Activated CD8-positive, alpha-beta memory T cell treated with anti-CD3 and anti-CD28 coated beads, Interleukin-2, amount 50 U/mL, for 1 hour (primary cell): ENCODE results near the gene TADA2A.
"Not testable (repeated sequence)": the region's sequence is repeated elsewhere in the genome, so short reads cannot be mapped to it uniquely, and the experiment has no call there.

Source experiments
- DNase-seq: peaks from one replicate; pipeline ENCODE4 v3.0.0-alpha.2; 2020; ENCODE audit errors: extremely low read depth

Gene TADA2A

GRCh38 chr17:37490638-37491614, 84.2 kb downstream of the TADA2A start:
- no peak for DNase-seq

- no peak for DNase-seq
Observed at GRCh38 chr17:37492167-37492566, 85.5 kb downstream of the TADA2A start.

DNA sequence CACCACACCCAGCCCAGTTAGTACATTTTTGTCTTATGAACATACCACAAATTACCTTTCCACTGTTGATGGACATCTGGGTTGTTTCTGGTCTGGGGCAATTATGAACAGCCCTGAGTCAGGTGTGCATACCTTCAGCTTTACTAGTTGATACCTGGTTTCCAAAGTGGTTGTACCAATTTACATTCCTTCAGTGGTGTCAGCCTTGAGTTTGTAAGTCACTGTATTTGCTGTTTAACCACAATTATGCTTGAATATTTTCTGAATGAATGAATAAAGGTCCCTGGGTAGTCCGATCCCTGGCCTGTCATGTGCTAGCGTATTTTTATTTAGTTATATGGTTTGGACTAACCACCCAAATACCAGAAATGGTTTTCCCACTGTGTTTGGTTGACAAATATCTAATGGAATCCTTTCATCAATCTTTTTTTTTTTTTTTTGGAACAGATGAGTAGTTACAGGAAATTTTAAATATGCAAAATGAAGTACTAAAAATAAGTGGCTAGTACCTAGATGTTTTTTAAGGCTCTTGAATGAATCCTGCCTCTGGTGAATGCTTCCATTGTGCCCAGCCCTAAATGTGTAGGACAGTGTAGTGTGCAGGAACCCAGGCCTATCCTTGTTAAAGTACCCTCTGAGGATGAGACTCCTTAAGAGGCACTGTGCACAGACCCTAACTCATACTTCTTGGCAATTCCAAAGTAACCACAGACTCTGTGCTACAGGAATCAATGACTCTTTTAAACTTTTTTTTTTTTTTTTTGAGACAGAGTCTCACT, 86.8 kb downstream of the TADA2A start:
- no peak for DNase-seq

GRCh38 chr17:37494401-37494831, 87.7 kb downstream of the TADA2A start:
- DNase-seq: no peak

DNA sequence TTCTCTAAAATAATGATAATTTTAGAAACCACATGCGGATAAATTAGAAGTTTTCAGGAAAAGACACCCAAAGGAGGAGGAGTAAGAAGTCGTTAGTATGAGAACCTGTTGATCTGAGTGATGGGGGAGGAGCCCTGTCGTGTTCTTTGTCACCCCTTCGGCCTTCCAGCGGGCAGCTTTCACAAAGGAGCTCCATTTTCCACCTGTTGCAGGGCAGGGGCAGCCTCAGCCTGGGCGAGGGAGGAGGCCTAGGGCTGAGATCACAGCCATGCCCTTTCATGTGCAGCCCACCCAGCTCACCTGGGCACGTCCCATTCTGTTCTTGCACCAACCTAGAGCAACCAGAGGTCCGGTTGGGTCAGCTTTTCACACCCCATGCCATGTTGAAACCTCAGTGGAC, 88.3 kb downstream of the TADA2A start:
- no peak for DNase-seq

GRCh38 chr17:37500378-37500777, 93.7 kb downstream of the TADA2A start:
- no peak for DNase-seq

- DNase-seq: no peak
Observed at GRCh38 chr17:37502009-37502936, 95.6 kb downstream of the TADA2A start.

GRCh38 chr17:37503148-37503547, 96.5 kb downstream of the TADA2A start:
- DNase-seq: no peak

GRCh38 chr17:37505333-37505732, 98.6 kb downstream of the TADA2A start:
- DNase-seq: no peak

- no peak for DNase-seq
Observed at GRCh38 chr17:37506678-37507077, 100.0 kb downstream of the TADA2A start.

DNA sequence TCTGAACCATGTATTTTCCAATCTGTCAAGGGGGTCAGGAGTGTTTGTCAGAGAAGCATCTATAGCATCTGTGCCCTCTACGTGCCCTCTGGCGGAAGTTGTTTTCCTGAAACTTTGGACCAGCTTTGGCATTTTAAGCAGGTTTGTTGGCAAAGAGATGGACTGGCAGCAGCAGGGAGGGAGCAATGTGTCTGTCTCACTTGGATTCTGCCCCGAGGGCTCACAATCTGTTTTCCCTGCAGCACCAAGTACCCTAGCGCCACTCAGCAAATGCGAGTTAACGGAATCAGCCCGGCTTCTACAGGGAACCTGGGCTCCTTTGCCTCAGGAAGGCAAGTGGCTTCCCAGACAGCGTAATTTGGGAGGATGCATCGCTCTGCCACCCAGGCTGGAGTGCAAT, 100.4 kb downstream of the TADA2A start:
- no peak for DNase-seq

DNA sequence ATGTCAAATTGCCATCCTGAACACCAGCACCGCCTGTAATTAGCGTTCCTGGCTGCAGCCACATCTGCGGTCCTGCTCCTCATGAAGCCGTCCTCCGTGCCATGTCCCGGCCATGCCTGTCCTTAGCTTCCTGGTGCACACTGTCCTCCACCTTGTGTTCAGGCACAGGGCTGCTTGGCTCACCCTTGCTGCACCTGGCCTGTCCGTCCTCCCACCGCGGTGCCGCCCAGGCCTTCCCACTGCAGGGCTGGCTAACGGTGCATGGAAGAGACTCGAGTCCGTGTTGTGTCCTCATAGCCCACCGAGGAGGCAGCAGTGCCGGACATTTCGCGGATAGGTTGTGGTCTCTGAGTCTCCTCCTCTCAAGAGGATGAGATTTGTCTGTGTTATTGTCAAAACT, 103.4 kb downstream of the TADA2A start:
- DNase-seq: no peak

DNA sequence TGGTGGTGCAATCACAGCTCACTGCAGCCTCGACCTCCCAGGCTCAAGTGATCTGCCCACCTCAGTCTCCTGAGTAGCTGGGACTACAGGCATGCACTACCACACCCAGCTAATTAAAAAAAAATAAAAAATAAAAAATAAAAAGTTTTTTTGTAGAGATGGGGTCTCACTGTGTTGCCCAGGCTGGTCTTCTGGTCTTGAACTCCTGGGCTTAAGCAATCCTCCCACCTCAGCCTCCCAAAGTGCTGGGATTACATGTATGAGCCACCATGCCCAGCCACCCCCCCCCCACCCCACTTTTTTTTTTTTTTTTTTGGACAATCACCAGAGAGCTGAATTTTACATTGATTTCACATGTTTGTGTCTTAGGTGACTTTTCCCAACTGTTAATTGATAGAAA, 105.0 kb downstream of the TADA2A start:
- not testable (repeated sequence) for DNase-seq

DNA sequence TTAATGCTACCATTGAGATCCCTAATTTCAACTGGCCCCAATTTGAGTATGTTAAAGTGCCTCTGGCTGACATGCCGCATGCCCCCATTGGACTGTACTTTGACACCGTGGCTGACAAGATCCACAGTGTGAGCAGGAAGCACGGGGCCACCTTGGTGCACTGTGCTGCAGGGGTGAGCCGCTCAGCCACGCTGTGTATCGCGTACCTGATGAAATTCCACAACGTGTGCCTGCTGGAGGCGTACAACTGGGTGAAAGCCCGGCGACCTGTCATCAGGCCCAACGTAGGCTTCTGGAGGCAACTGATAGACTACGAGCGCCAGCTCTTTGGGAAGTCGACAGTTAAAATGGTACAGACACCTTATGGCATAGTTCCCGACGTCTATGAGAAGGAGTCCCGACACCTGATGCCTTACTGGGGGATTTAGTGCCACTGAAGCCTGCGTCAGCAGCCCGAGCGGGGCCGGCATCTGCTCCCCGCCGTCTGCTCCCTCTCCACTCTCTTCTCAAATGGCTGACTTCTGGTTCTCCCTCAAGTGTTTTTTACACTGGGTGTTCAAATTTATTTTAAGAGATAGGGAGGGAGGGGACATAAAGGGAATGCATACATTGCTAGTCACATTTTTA, 105.9 kb downstream of the TADA2A start:
- DNase-seq: no peak

- no peak for DNase-seq
Observed at GRCh38 chr17:37513711-37514110, 107.0 kb downstream of the TADA2A start.

- no peak for DNase-seq
Observed at GRCh38 chr17:37516127-37516571, 109.5 kb downstream of the TADA2A start.

- DNase-seq: no peak
Observed at GRCh38 chr17:37517881-37518280, 111.2 kb downstream of the TADA2A start.

DNA sequence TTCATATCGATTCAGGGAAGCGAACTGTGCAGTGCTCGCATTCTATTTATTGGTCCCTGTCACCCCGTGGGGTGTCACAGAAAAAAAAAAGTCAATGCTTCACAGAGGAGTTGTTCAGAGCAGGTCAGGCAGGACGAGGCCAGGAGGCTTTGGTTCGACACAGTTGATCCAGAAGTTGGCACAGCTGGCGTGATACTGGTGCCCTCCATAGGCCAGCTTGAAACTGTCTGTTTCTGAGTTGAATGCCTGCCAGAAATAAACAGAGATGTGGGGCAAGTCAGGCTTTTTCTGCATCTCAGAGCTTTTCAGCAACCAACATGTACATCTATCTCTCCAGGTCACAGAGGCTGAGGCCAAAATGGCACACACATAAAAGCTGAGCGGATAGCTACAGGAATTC, 112.1 kb downstream of the TADA2A start:
- DNase-seq: no peak

GRCh38 chr17:37519251-37519985, 112.7 kb downstream of the TADA2A start:
- DNase-seq: no peak

DNA sequence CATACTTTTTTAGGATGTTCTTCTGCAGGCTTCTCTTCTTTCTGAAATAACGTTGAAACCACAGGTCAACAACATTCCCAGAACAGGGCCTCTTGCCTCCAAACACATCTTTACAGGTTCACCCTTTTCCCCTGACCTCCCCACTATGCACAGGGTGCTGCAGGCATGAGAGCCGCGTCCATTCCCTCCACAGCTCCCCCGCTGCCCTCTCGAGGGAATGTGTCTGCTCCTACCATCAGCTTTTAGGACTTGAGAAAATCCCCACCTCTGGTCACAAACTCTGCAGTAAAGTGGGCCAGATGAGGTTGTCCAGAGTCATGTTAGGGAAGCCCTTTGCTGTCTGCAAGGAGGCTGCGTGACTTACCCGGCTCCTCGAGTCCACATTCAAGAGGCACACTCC, 113.5 kb downstream of the TADA2A start:
- no peak for DNase-seq
